ENCODE measurements around the gene BCAR1. TPM values are rescaled to one million over a fixed set of nuclear protein-coding genes. Genes with fewer than 3 reads are reported as not detected.
A peak's percentile ranks its signal among the peaks of the same experiment; 100 is the strongest.

The BCAR1 gene
- total and polyA plus RNA-seq, 2 of the 13 experiments (the other 11 are each of a cell fraction or from before 2014, with no cell fraction given) = 48.1 to 51.7 TPM

DNA sequence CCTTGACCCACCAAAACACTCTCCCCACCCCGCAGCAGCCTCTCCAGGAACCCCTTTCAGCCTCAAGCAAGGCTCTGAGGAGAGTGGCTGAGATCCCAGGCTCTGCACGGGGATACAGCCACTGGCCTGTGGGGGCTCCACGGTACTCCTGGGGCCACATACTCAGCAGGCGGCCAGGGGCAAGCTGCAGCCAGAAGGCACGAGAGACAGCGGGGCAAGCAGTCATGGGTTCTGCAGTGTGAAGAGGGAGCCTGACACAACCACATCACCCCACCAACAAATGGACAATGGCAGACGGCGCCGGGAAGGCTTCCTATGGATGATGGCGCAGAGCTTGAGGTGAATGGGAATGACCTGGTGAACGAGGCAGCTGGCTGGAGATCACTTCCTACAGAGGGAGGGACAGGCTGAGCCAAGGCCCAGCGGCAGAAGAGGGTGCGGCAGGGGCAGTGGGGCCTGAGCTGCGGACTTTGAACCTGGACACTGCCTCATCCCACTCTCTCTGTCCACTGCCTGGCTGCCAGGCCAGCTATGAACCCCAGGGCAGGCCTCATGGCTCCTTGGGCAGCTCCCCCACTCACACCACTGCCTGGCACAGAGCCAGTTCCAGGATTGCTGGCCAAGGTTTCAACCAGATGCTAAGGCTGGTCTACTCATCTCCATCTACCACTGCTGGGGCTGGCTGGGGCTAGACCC lies 10.8 kb upstream of the BCAR1 start (continued):
- TF ChIP-seq ZHX2 (IDR thresholded peaks at IDR 0.05; ENCODE audit: low read depth) (no peak), ZHX2 (CRISPR knock-in tag; IDR thresholded peaks at IDR 0.05; ENCODE audit: borderline replicate concordance) (no peak), ERF (CRISPR knock-in tag; IDR thresholded peaks at IDR 0.05) (peak; percentile 86), ZBTB34 (CRISPR knock-in tag; IDR thresholded peaks at IDR 0.05) (peak; percentile 95), CHD2 (IDR thresholded peaks at IDR 0.05; ENCODE audit: low read depth, low read length) (no peak), ZNF570 (CRISPR knock-in tag; IDR thresholded peaks at IDR 0.05; ENCODE audit: borderline replicate concordance) (no peak), ZBTB25 (CRISPR knock-in tag; IDR thresholded peaks at IDR 0.05) (peak; percentile 47; the same call in 1 of the 2 replicates), HMGXB4 (CRISPR knock-in tag; IDR thresholded peaks at IDR 0.05; ENCODE audit: borderline replicate concordance in 1 of 2, low read depth in 1 of 2) (peak in 1 of 2 experiments; percentile 84; a peak in 2 of 4 replicates)
- TF ChIP-seq, protein P1, sequence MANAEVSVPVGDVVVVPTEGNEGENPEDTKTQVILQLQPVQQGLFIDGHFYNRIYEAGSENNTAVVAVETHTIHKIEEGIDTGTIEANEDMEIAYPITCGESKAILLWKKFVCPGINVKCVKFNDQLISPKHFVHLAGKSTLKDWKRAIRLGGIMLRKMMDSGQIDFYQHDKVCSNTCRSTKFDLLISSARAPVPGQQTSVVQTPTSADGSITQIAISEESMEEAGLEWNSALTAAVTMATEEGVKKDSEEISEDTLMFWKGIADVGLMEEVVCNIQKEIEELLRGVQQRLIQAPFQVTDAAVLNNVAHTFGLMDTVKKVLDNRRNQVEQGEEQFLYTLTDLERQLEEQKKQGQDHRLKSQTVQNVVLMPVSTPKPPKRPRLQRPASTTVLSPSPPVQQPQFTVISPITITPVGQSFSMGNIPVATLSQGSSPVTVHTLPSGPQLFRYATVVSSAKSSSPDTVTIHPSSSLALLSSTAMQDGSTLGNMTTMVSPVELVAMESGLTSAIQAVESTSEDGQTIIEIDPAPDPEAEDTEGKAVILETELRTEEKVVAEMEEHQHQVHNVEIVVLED (CRISPR knock-in tag; IDR thresholded peaks at IDR 0.05; ENCODE audit: borderline replicate concordance) = no peak; the same call in 1 of the 2 replicates
- TF ChIP-seq, protein P2, sequence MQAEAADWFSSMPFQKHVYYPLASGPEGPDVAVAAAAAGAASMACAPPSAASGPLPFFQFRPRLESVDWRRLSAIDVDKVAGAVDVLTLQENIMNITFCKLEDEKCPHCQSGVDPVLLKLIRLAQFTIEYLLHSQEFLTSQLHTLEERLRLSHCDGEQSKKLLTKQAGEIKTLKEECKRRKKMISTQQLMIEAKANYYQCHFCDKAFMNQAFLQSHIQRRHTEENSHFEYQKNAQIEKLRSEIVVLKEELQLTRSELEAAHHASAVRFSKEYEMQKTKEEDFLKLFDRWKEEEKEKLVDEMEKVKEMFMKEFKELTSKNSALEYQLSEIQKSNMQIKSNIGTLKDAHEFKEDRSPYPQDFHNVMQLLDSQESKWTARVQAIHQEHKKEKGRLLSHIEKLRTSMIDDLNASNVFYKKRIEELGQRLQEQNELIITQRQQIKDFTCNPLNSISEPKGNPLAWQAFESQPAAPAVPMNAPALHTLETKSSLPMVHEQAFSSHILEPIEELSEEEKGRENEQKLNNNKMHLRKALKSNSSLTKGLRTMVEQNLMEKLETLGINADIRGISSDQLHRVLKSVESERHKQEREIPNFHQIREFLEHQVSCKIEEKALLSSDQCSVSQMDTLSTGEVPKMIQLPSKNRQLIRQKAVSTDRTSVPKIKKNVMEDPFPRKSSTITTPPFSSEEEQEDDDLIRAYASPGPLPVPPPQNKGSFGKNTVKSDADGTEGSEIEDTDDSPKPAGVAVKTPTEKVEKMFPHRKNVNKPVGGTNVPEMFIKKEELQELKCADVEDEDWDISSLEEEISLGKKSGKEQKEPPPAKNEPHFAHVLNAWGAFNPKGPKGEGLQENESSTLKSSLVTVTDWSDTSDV (CRISPR knock-in tag; IDR thresholded peaks at IDR 0.05) = no peak
- TF ChIP-seq, protein P3, sequence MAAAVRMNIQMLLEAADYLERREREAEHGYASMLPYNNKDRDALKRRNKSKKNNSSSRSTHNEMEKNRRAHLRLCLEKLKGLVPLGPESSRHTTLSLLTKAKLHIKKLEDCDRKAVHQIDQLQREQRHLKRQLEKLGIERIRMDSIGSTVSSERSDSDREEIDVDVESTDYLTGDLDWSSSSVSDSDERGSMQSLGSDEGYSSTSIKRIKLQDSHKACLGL (CRISPR knock-in tag; IDR thresholded peaks at IDR 0.05) = peak; percentile 50; the same call in 1 of the 2 replicates

Measured in HepG2 (cell line).